LoVo (cell line): Measurements from ENCODE around the gene AHR.
"Not testable (repeated sequence)": the region's sequence is repeated elsewhere in the genome, so short reads cannot be mapped to it uniquely, and the experiment has no call there.

Experiments
- DNase-seq: peaks from one replicate; pipeline ENCODE4 v3.0.0-alpha.2; 2016; ENCODE audit warnings: low spot score

The AHR gene

DNA sequence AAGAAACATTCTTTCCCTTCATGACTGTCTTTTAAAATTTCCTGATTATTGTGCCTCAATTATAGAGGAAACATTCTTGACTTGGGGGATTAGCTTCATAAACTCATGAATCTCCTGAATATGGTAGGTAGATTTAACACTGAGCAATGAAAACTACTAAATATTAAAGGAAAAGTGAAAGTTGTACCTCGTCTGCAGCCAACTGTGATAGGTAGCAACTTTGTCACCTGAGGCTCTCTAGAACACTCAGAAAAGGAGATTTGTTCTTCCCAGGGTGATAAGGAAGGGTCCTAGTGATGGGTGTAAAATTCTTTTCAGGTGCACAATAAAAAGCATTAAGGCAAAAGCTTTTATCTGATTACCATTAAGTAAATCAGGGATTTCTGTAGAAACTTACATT is 78.1 kb downstream of the AHR start:
- no peak for DNase-seq

DNA sequence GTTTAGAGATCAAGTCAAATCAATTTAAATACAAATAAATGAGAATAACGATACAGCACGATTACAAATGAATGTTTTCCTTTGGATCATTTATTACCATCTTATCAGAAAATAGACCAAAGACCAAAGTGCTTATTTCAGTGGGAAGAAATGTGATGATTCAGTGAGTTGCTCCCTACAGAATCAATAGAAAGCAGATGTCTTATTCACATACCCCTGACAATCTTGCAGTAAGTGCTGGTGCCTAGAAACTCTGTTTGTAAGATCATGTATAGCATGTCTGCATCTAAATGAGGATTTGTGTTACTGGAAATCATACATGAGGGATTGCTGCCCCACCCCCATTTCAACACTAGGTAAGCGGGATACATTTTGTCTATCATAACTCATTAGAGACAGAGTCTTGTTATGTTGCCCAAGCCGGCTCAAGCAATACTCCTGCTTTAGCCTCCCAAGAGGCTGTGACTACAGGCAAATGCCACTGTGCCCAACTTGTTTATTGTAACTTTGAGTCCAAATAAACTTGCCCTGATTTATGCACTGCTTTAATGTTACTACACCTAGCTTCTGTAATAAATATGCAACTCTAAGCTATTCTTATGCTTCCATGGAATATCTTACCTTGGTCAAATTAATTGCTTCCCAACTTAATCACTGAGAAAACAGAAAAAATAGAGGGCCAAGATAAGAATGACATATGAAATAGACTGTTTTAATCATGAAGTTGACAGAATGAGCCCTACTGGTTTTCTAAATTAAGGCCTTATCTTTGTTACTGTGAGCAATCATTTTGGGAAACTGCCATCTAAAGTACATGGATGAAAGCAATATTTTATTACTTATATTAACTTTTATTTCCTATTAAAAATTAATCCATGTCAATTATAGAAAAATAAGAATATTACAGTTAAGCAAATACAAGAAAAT is 82.5 kb downstream of the AHR start:
- DNase-seq, result no peak

DNA sequence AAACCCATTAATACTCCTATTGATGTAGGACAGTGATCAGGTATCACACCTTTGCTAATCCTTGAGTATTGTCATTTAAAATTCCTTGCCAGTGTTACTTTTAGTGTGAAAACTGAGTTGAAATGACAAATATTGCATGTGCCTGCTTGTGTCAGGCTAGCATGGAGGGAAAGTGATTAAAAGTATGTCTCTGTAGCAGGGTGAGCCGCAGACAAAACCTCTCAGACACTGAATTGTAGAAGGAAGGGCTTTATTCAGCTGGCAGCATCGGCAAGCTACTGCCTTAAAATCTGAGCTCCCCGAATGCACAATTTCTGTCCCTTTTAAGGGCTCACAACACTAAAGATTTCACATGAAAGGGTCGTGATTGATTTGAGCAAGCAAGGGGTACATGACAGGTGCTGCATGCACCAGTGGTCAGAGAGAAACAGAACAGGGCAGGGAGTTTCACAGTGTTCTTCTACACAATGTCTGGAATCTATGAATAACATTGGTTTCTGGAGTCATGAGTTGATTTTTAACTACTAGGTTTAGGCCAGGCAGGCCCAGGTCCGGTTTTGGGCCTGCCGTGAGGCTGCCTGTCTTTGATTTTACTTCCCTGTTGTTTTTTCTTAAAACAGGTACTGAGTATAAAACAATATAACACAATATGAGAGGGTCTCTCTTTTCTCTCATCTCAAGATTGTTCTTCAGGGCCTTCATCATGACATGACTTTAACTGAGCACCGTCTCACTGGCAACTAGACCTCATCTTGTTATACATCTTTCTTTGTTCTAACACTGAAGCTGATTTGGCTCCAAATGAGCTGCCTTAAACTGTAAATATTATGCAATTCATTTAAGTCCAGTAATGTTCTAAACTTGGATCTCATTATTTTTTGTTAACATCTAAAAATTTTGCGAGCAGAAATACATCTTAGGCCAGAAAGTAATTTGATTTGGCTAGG is 84.2 kb downstream of the AHR start:
- not testable (repeated sequence) for DNase-seq

DNA sequence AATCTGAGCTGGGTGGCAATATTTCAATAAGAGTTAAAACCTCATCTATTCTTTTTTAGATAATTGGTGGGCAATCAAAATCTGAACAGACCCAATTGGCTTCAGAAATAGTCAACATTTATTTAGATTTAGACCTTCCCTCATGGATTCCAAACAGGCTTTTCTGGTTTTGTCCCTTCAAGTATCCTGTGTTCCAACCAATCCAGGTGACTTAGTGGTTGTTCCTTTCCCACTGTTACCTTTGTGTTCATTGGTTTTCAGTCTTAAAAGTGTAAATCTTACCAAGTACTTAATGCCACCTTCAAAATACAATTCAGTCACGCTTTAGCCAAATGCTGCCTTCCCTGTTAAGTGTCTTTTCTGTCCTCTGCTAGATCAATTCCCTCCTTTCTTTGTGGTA is 85.9 kb downstream of the AHR start:
- no peak for DNase-seq

DNA sequence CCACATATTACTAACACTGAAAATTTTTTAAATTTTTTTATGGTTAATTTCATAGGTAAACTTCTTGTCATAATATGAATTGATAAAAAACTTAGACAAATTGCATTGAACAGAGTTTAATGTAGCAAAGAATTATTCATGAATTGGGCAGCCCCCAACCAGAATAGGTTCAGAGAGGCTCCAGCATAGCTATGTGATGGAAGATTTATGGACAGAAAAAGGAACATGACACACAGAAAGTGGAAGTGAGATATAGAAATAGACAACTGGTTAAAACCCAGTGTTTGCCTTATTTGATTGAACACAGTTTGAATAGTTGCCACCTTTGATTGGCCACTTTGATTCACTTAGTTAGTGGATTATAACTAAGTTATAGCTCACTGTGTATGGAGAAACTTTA is 87.2 kb downstream of the AHR start:
- DNase-seq, result no peak

DNA sequence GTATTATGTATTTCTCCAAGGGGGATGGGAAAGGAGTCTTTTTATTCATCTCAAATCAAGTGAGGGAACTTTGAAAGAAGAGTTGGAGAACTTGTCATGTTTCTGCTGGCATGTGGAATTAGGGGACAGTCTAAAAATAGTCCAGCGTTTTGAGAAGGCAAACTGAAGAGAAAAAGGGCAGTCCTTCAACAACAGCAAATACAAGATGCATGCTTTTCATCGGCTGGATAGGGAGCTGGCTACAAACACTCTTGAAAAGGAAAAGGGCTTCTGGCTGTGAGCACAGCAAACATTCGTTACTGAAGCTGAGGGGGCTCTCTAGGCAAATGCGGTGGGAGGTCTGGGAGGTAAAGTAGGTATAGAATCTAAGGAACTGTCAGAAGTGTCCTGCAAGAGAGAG is 91.9 kb downstream of the AHR start:
- DNase-seq, result no peak

DNA sequence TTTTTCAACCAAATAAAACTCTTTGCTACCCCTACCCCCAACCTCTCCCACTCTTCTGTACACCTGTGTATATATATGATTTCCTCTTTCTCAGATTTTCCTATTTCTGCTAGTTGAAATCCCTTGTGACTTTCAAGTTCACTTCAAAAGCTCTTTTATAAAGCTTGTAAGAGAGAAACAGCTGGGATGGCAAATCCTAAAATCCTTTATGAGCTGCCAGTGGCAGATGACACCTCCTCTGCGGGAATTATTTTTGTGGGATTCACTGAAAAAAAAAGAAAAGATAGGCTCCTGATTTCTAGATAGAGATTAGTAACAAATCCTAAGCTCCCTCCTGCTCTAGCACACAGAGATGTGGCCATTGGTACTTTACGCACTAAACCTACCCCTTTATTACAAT is 92.9 kb downstream of the AHR start:
- no peak for DNase-seq

DNA sequence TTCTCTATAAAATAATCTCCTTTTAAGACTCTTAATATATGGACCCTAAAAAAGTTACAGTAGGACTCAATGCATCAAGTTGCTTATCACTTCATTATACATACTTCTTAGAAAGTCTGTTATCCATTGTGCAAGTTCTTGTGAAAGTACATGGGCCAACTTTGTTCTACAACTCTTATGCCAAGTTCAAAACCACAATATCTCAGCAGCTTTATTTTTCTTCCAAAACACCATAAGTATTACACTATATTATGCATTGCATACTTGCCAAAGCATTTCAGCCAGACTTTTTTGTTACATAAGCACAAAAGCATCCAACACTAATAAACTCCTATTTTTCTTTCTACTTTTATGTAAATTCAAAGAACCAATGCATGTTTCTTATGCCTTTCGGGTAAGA is 94.4 kb downstream of the AHR start:
- DNase-seq, result no peak

- not testable (repeated sequence) for DNase-seq
These were observed 96.1 kb downstream of the AHR start for GRCh38 chr7:17394563-17394962.
